Aorta (tissue), 5 donors: Measurements from ENCODE around the gene SLC29A2. TPM values are rescaled to one million over a fixed set of nuclear protein-coding genes. Genes with fewer than 3 reads are reported as not detected.
A peak's percentile ranks its signal among the peaks of the same experiment; 100 is the strongest.

Experiments
- ATAC-seq: fragments of 200-7000 bp; cut with Tn5 transposase; one replicate; pipeline ENCODE4 v1.9.1; 2022; ENCODE audit warnings: moderate library complexity; ENCODE audit not compliant: low FRiP score
- DNase-seq, 2 donors: peaks; one replicate each; pipeline ENCODE4 v3.0.0-alpha.2; 2020
- H3K27ac ChIP-seq, 2 donors: one replicate each; pipeline ENCODE4 v1.5.1; 2013; ENCODE audit warnings: low read length in 2 of 2, mild to moderate bottlenecking in 2 of 2, moderate library complexity in 2 of 2, control low read depth in 1 of 2, inconsistent platforms in 1 of 2, low read depth in 1 of 2
- H3K27me3 ChIP-seq, 2 donors: one replicate each; pipeline ENCODE4 v1.6.1; 2013; ENCODE audit warnings: control low read depth in 1 of 2, low read length in 1 of 2, mild to moderate bottlenecking in 1 of 2, moderate library complexity in 1 of 2; ENCODE audit not compliant: insufficient read depth in 2 of 2, control insufficient read depth in 1 of 2
- H3K36me3 ChIP-seq, 2 donors: one replicate each; pipeline ENCODE4 v1.6.1; 2013; ENCODE audit warnings: control low read depth in 1 of 2, low read length in 1 of 2, mild to moderate bottlenecking in 1 of 2; ENCODE audit not compliant: insufficient read depth in 2 of 2, control insufficient read depth in 1 of 2
- H3K4me1 ChIP-seq, 2 donors: one replicate each; pipeline ENCODE4 v1.6.1; 2013; ENCODE audit warnings: low read length in 2 of 2, control low read depth in 1 of 2, mild to moderate bottlenecking in 1 of 2, moderate library complexity in 1 of 2; ENCODE audit not compliant: insufficient read depth in 2 of 2, control insufficient read depth in 1 of 2
- H3K4me3 ChIP-seq, 2 donors: one replicate each; pipeline ENCODE4 v1.5.1; 2013; ENCODE audit warnings: low read length in 2 of 2, control low read depth in 1 of 2, mild to moderate bottlenecking in 1 of 2
- H3K9me3 ChIP-seq: one replicate; pipeline ENCODE4 v1.6.1; 2013; ENCODE audit warnings: mild to moderate bottlenecking, low read length; ENCODE audit not compliant: control insufficient read depth
- WGBS, 2 donors: extraction: QIAGEN DNeasy Blood & Tissue Kit; methylation state at CpG; one replicate each; pipeline ENCODE4 v1.1.7; 2013; 5-methylcytosine and 5-hydroxymethylcytosine counted together
- intact Hi-C, 2 donors: fragments of 100-400 bp; cut with DNase I; formaldehyde crosslinking; loops; one replicate each; pipeline versions ENCODE4 v1.14.2 to v1.15.0; 2022
- polyA plus RNA-seq, 2 donors: library from polyadenylated mRNA; stranded (reverse); fragments of 200-250 nt; gene quantifications; one replicate each; pipeline ENCODE4 v1.2.3, GENCODE V29; 2013
- total RNA-seq, 2 donors: library from RNA; stranded (reverse); fragmentation: NEBNext Ultra II Directional; extraction: Animal tissue kit (Norgen Biotek cat#: 25700); gene quantifications; one replicate each; pipeline ENCODE4 v1.2.1, GENCODE V29; 2021
- donor health status: healthy with polysubstance abuse.
- donor health status: Bipolar disorder and iron deficiency.
- donor health status: DM: no; HTN: no; CAD: no.
- donor health status: DM: no; HTN: no; CAD: no.
- donor health status: DM: yes; HTN: yes; CAD: no.

SLC29A2 gene
- total and polyA plus RNA-seq, 4 donors, result 0.38 to 3.9 (median 2.6) TPM

DNA sequence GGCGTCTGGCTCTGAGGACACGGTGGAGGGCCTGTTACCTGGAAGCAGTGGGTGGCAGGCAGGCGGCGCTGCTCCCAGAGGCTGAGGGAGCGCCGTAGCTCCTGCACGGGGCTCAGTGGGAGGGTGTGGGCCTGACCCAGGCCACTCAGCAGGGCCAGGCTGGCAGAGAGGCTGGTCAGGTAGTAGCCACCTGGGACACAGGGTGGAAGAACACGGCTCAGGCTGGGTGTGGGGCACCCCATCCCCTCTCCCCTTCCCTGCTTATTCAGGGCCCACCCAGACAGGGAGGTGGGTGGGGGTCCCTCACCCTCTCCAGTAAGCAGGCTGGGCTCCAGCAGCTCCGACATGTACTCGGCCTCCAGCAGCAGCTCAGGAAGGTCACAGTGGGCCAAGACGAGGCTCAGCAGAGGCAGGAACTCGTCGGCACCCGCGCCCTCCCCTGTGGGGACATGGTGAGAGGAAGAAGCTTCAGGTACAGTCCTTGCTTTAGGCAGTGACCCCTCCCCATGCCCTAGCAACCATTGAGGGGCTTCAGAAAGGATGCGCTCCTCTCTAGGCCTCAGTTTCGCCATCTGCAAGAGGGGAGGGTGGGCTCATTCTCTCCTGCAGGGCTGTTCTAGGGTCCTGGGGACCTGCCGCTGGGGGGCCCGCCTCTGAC is 38.2 kb downstream of the SLC29A2 start:
- no peaks in the 10 kb centered on the region for H3K36me3 ChIP-seq
- DNase-seq (peak in 1 of 2 donors; percentile 73), ATAC-seq (no peak)
- H3K9me3 ChIP-seq, result no peaks in the 10 kb centered on the region
- H3K27me3 ChIP-seq, result no peaks in the 10 kb centered on the region
- intact Hi-C loops, result no loop called here
- no peak overlapping the region for H3K4me3 ChIP-seq
- no peak overlapping the region for H3K27ac ChIP-seq
- H3K4me1 ChIP-seq, result no peaks in the 10 kb centered on the region
- WGBS, 2 donors, result 91 to 96% methylated on average over 19 of the region's 19 CpGs

GRCh38 chr11:66332371-66333219 is 39.0 kb downstream of the SLC29A2 start:
- Histone ChIP-seq H3K4me3 (no peak overlapping the region), H3K27ac (no peak overlapping the region), H3K27me3 (no peaks in the 10 kb centered on the region), H3K9me3 (no peaks in the 10 kb centered on the region), H3K4me1 (no peaks in the 10 kb centered on the region), H3K36me3 (no peaks in the 10 kb centered on the region)
- DNase-seq, result peak; percentile 36 to 63
- ATAC-seq, result no peak
- 84 to 85% methylated on average over 18 of the region's 18 CpGs for WGBS, 2 donors
- intact Hi-C loops, result no loop called here

DNA sequence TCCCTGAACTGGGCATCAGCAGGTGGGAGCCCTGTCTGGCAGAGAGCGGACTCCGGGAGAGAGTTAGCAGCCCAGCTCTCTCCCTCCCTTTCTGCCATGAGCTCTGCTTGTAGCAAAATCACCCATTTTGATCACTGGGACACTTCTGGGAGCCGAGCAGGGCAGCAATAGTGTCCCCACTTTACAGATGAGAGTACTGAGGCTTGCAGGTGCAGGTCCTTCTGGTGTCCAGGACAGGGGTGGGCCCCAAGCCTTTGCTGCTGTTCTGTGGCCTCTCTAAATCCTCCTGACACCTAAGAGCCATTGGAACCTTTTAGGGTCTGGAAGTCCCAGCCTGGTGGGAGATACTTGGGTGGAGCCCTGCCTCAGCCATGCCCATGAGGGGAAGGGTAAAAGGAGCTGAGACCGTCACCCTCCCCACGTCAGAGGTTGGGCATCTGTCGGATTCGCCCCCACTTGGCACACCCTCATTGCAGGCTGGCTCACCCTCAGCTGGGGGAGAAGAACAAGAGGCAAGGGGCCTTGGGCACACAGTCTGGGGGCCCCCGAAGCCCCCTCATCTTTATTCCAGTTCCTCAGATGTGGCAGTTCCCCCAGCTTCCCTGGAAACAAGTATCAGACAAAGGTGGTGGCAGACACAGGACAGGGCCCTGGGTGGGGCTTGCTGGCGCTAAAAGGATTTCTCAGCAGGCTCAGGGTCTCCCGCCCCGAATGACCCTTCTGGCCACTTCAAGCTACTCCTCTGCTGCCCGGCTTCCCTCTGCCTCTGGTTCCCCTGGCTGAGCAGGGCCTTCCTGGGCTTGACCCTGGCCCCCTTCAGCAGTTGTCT is 39.8 kb downstream of the SLC29A2 start:
- DNase-seq, result peak in 1 of 2 donors; percentile 55
- Histone ChIP-seq H3K4me1 (no peaks in the 10 kb centered on the region), H3K4me3 (no peak overlapping the region), H3K9me3 (no peaks in the 10 kb centered on the region), H3K36me3 (no peaks in the 10 kb centered on the region), H3K27ac (no peak overlapping the region), H3K27me3 (no peaks in the 10 kb centered on the region)
- WGBS, 2 donors, result 92 to 94% methylated on average over 12 of the region's 12 CpGs
- ATAC-seq, result no peak
- intact Hi-C loops, result no loop called here

- ATAC-seq, result no peak
- H3K4me1 ChIP-seq, result no peaks in the 10 kb centered on the region
- no peak overlapping the region for H3K4me3 ChIP-seq
- no peak overlapping the region for H3K27ac ChIP-seq
- intact Hi-C loops, result no loop called here
- H3K27me3 ChIP-seq, result no peaks in the 10 kb centered on the region
- H3K9me3 ChIP-seq, result no peaks in the 10 kb centered on the region
- no peaks in the 10 kb centered on the region for H3K36me3 ChIP-seq
- DNase-seq, result peak; percentile 33 to 74
- WGBS, 2 donors, result 61 to 65% methylated on average over 10 of the region's 10 CpGs
Measured at GRCh38 chr11:66330931-66331330, 40.6 kb downstream of the SLC29A2 start.

- no peaks in the 10 kb centered on the region for H3K27me3 ChIP-seq
- no peaks in the 10 kb centered on the region for H3K9me3 ChIP-seq
- H3K4me1 ChIP-seq, result no peaks in the 10 kb centered on the region
- intact Hi-C loops, result no loop called here
- H3K27ac ChIP-seq, result no peak overlapping the region
- no peak for ATAC-seq
- DNase-seq, result peak in 1 of 2 donors; percentile 40
- WGBS, 2 donors, result 86 to 90% methylated on average over 3 of the region's 3 CpGs
- H3K4me3 ChIP-seq, result no peak overlapping the region
- no peaks in the 10 kb centered on the region for H3K36me3 ChIP-seq
Measured at GRCh38 chr11:66329165-66329673, 42.3 kb downstream of the SLC29A2 start.

DNA sequence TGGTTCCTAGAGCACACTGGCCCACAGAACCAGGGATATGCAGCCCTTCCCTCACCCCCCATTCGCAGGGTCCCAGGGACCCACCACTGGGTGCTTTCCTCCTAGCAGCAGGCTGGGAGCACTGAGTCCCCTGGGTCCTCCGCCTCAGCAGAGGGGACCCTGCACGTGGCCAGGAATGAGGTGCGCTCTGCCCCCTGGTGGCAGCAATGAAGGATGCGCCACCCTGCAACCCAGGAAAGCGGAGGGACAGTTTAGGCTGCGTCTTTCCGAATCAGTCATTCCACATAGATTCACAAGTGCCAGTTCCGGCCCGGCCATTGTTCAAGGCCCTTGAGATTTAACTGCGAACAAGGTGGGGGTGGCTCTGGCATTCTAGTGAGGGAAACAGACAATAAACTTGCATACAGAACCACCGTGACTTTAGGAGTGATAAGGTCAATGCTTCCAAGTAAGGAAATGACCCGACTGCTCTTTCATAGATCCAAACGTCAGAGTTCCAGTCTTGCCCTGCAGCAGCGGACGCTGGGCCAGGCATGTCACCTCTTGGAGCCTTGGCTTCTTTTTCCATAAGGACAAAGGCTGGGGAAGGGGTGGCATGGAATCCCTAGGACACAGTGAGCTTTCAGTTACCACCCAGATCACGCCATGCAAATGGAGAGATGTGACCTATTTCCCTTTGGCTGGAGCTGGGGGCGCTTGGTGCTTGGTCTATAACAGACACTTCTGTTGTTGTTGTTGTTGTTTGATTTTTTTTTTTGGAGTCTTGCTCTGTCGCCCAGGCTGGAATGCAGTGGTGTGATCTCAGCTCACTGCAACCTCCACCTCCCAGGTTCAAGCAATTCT is 43.0 kb downstream of the SLC29A2 start:
- intact Hi-C loops, result loop anchor here in 1 of 2 donors (1.0 kb wide), 1 partner anchor 17 kb away; no protein-coding TSS in a partner anchor
- H3K9me3 ChIP-seq, result no peaks in the 10 kb centered on the region
- DNase-seq (peak; percentile 80 to 91), ATAC-seq (peak; percentile 83)
- no peaks in the 10 kb centered on the region for H3K27me3 ChIP-seq
- H3K36me3 ChIP-seq, result no peaks in the 10 kb centered on the region
- H3K4me3 ChIP-seq, result no peak overlapping the region
- no peak overlapping the region for H3K27ac ChIP-seq
- H3K4me1 ChIP-seq, result no peaks in the 10 kb centered on the region
- 12 to 14% methylated on average over 19 of the region's 19 CpGs for WGBS, 2 donors

DNA sequence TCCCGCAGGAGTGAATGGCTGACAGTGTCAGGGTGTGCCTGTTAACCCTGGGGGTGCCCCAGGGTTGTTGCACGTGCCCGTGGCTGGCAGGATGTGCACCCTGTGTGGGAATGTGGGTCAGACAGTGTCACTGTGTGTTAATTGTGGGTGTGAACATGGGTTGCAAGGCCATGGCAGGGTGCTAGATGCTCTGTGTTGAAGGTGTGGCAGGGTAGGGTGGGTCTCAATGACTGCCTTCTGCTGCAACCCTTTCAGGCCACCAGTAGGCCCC is 43.6 kb downstream of the SLC29A2 start:
- Histone ChIP-seq H3K4me3 (no peak overlapping the region), H3K4me1 (no peaks in the 10 kb centered on the region), H3K27me3 (no peaks in the 10 kb centered on the region), H3K36me3 (no peaks in the 10 kb centered on the region), H3K27ac (no peak overlapping the region), H3K9me3 (no peaks in the 10 kb centered on the region)
- no peak for DNase-seq
- ATAC-seq, result no peak
- intact Hi-C loops, result loop anchor here in 1 of 2 donors (1.0 kb wide), 1 partner anchor 17 kb away; no protein-coding TSS in a partner anchor
- 71 to 78% methylated on average over 3 of the region's 3 CpGs for WGBS, 2 donors
